NCI-H748 (cell line): ENCODE measurements around the gene ZRSR2.

Source experiments
- DNase-seq: peaks from one replicate; lab custom pipeline; 2025; ENCODE audit not compliant: unreplicated experiment; lab: John Stamatoyannopoulos, UW

ZRSR2 gene

GRCh38 chrX:15849555-15849954 is 59.3 kb downstream of the ZRSR2 start:
- no peak for DNase-seq

GRCh38 chrX:15853586-15854079 is 63.3 kb downstream of the ZRSR2 start:
- DNase-seq: peak; percentile 26

- DNase-seq: peak; percentile 51
Measured at GRCh38 chrX:15854080-15854655, 63.9 kb downstream of the ZRSR2 start.

- peak; percentile 96 for DNase-seq
Measured at GRCh38 chrX:15854712-15855567, 64.7 kb downstream of the ZRSR2 start, which contains the start of gene AP1S2. Gene AP1S2, minus strand, starts transcription at chrX:15854813. Its CDS starts 2,289 bp downstream, at chrX:15852524.

GRCh38 chrX:15855568-15856221 is 65.4 kb downstream of the ZRSR2 start:
- DNase-seq: peak; percentile 40

- DNase-seq: no peak
Measured at GRCh38 chrX:15856222-15856587, 65.9 kb downstream of the ZRSR2 start.

- DNase-seq: no peak
Measured at GRCh38 chrX:15856636-15857035, 66.4 kb downstream of the ZRSR2 start.

GRCh38 chrX:15858051-15858450 is 67.8 kb downstream of the ZRSR2 start:
- no peak for DNase-seq

- no peak for DNase-seq
Measured at GRCh38 chrX:15860921-15861320, 70.6 kb downstream of the ZRSR2 start.

- no peak for DNase-seq
Measured at GRCh38 chrX:15864023-15864422, 73.7 kb downstream of the ZRSR2 start.

GRCh38 chrX:15864629-15865028 is 74.3 kb downstream of the ZRSR2 start:
- no peak for DNase-seq

- no peak for DNase-seq
Measured at GRCh38 chrX:15866147-15866546, 75.9 kb downstream of the ZRSR2 start.

GRCh38 chrX:15869695-15870094 is 79.4 kb downstream of the ZRSR2 start:
- DNase-seq: no peak

GRCh38 chrX:15870310-15870709 is 80.0 kb downstream of the ZRSR2 start:
- DNase-seq: no peak
